Stimulated activated CD4-positive, alpha-beta T cell treated with anti-CD3 and anti-CD28 coated beads, Interleukin-12 subunit alpha, Interleukin-12 subunit beta, amount 100 ng/mL, for 4 hours (primary cell): ENCODE data around the gene ZCCHC7.
"Not testable (repeated sequence)": the region's sequence is repeated elsewhere in the genome, so short reads cannot be mapped to it uniquely, and the experiment has no call there.

Source experiments
- DNase-seq: peaks from one replicate; pipeline ENCODE4 v3.0.0-alpha.2; 2020

The ZCCHC7 gene

GRCh38 chr9:37259951-37260350 lies 139.6 kb downstream of the ZCCHC7 start:
- no peak for DNase-seq

GRCh38 chr9:37262410-37262809 lies 142.0 kb downstream of the ZCCHC7 start:
- DNase-seq = no peak

DNA sequence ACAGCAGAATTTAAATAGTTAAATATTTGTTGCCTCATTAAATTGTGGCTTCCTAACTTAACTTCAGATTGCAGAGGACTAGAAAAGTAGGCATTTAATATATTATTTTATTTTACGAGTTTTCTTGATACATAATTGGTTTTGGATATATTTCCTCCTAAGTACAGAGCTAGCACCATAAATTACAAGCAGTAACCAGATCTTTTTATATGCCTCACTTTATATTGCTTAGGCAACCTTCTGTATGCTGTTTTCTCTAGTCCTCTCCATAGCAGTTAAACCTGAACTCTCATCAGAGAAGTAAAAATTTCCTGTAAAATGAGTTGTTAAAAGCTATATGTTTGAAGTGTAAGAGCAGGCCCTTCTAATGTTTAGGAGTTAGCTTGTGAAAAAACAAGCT lies 144.2 kb downstream of the ZCCHC7 start:
- DNase-seq = no peak

DNA sequence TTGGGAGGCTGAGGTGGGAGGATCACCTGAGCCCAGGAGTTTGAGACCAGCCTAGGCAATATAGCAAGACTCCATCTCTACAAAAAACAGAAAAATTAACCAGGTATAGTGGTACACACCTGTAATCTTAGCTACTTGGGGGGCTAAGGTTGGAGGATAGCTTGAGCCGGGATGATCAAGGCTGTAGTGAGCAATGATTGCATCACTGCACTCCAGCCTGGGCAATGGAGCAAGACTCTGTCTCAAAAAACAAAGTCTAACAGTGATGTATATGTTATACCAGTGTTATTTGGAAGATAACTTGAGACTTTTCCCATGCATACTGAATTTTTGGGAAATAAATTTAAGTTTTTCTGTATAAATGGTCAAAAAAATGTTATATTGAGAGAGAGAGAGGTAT lies 146.3 kb downstream of the ZCCHC7 start:
- DNase-seq = no peak

GRCh38 chr9:37269221-37269620 lies 148.8 kb downstream of the ZCCHC7 start:
- no peak for DNase-seq

- DNase-seq = no peak
Observed at GRCh38 chr9:37271679-37272078, 151.3 kb downstream of the ZCCHC7 start.

DNA sequence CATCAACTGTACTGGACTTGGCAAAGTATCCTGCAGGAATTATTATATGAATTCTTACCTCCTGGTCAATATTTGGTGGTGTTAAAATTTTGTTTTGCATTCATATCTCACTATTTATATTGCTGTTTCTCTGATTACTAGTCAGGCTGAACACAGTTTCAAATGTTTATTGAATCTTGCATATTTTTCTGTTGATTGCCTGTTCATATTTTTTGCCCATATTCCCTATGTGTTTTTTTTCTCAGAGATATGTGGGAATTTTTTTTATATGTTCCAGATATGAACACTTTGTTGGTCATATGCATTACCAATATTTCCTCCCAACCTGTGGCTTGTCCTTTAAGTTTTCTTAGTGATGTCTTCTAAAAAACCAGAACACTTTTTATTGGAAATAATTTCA lies 153.2 kb downstream of the ZCCHC7 start:
- no peak for DNase-seq

DNA sequence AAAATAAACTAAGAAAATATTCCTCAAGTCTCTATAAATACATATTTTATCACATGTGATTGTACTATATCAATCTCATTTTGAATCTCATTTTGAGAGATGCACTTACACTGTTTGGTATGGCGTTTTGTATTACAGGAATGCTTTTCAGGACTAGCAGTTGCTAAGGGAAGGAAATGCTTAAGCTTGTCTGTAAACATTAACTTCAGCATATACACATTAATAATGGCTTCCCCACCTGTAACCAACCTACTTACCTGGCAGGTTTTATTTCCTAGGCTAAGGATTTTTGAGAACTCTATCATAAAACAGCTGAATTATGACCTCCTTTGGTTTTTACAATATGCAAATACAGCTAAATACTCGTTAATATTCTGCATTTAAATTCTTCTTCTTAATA lies 161.2 kb downstream of the ZCCHC7 start:
- no peak for DNase-seq

DNA sequence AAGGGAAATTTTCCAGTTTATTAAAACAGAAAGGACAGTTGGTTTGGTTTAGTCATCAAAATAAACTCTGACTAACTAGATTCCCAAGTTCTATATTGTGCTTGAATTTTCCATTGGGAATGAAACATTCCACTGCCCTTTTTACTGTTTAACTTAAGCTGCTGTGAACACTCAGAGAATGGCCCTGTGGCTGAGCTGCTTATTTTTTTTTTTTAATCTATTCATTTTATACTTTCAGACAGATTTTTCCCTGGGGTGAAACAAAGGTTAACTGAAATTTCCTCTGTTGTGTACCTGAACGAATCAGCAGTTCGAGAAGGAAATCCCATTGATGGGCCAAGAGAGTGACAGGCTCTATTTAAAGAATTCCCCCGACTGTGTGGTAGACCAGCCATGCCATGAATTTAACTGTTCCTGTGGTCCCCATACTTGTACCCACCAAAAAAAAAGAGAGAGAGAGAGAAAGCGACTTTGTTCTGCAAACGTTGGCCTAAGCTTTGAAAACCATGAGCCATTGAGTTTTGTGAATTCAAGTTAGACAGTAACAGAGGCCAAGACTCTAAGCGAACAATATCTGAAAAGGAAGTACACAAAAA lies 163.5 kb downstream of the ZCCHC7 start:
- no peak for DNase-seq

DNA sequence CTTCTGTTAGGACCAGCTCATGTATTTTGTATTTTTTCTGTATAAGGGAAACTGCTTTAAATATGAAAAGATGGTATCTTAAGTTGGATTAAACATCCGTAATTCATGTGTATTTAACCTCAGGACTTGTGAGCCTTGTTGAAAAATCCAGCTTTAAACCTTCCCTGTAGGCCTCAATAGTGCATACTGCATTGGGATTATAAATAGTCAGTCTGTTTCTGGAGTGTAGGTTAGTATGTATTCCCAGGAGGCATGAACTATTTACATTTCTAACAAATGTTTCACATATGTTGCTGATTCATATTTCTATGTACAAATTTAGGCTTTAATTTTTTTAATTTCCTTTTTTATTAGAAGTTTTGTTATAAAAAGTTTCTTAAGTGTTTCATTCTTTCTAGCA lies 164.3 kb downstream of the ZCCHC7 start:
- DNase-seq = no peak

GRCh38 chr9:37286530-37287175 lies 166.3 kb downstream of the ZCCHC7 start:
- no peak for DNase-seq

GRCh38 chr9:37287317-37287716 lies 166.9 kb downstream of the ZCCHC7 start:
- DNase-seq = no peak

GRCh38 chr9:37289631-37290030 lies 169.3 kb downstream of the ZCCHC7 start:
- no peak for DNase-seq

GRCh38 chr9:37290366-37290939 lies 170.1 kb downstream of the ZCCHC7 start:
- no peak for DNase-seq

- no peak for DNase-seq
Observed at GRCh38 chr9:37290940-37291485, 170.6 kb downstream of the ZCCHC7 start.

GRCh38 chr9:37291612-37292238 lies 171.4 kb downstream of the ZCCHC7 start:
- DNase-seq = not testable (repeated sequence)

DNA sequence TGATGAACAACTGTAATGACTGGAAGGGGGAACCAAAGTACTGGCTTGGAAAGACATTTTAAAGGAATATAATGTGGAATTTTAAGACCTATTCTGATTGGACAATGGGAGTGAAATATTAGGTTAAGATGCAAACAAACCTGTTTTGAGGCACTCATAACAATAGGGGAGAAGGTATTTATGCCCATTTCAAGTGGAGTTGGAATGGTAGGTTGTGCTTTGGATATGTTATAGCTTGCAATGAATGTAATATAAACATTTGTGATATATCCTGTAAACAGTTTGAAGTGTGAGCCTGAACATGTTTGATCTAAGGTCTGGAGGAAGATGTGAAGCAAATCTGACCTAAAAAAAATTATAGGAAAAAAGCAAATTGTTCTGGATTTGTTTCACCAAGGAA lies 172.5 kb downstream of the ZCCHC7 start:
- no peak for DNase-seq

DNA sequence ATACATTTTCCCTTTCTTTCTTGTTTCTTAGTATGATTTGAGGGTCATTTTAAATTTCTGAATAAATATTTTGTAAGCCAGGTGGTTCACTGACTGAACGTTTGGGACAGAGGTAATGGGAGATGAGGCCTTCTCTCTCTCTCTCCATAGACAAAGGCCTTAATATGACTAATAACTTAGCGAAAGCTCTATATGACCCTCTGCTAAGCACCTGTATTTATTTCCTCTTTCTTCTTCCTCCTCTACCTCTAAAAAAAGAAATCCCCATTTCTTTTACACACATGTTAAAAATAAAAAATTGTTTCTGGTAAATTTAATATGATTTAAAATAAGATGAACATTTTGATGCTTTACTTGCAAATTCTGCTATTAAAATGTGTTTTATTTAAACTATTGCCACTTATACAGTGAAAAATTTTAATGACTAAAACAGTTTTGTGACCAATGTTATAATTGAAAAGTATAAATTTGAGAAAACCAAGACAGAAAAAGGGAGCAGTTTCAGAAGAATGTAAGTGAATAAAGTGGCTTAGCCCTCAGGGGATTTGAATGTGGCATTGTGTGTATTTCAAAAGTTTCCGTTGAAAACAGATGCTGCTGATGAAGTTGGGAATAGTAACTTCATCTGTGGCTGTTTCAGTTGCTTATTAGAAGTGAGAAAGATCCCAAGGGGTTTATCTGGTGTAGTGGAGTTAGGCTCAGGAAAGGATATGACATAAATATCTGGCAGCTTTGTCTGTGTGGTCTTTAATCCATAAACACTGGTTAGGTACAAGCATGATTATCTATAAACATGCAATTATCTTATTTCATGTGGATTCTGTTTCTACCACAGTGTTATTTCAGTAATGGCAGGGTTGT lies 173.5 kb downstream of the ZCCHC7 start:
- DNase-seq = no peak

- DNase-seq = no peak
Observed at GRCh38 chr9:37295178-37295577, 174.8 kb downstream of the ZCCHC7 start.

DNA sequence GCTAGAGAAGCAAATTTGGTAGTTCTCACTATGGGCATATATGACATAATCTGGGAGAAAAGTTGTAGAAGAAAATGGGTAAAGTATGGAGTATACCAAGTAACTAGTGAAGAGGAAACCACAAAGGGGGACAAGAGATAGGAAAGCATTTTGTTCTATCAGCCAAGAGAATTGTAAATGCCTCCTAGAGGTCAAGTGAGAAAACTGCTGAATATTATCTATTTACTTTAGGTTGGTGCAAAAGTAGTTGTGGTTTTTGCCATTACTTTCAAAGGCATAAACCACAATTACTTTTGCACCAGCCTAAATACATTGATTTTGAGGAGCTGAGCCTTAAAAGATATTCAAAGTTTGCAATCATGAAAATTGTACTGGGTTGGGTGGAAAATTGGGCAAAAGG lies 175.4 kb downstream of the ZCCHC7 start:
- no peak for DNase-seq

GRCh38 chr9:37297592-37297991 lies 177.2 kb downstream of the ZCCHC7 start:
- no peak for DNase-seq

GRCh38 chr9:37300620-37301019 lies 180.2 kb downstream of the ZCCHC7 start:
- DNase-seq = no peak
